AG10803 (cell line): ENCODE results near the gene BBLN.
A peak's percentile ranks its signal among the peaks of the same experiment; 100 is the strongest.

Experiments used
- DNase-seq: peaks from one replicate; pipeline ENCODE4 v3.0.0; 2010; ENCODE audit warnings: low read depth
- H3K4me3 ChIP-seq: 2 replicates; pipeline ENCODE4 v1.5.1; 2011; ENCODE audit warnings: mild to moderate bottlenecking, low read length, control low read depth
- TF ChIP-seq, protein P1 (sequence below): conservative IDR thresholded peaks from 2 replicates; pipeline ENCODE4 v1.5.1; 2011; ENCODE audit warnings: mild to moderate bottlenecking, low read length, control low read depth, inconsistent platforms

Gene BBLN

GRCh38 chr9:128201441-128202369, 41.6 kb downstream of the BBLN start:
- TF ChIP-seq, protein P1, sequence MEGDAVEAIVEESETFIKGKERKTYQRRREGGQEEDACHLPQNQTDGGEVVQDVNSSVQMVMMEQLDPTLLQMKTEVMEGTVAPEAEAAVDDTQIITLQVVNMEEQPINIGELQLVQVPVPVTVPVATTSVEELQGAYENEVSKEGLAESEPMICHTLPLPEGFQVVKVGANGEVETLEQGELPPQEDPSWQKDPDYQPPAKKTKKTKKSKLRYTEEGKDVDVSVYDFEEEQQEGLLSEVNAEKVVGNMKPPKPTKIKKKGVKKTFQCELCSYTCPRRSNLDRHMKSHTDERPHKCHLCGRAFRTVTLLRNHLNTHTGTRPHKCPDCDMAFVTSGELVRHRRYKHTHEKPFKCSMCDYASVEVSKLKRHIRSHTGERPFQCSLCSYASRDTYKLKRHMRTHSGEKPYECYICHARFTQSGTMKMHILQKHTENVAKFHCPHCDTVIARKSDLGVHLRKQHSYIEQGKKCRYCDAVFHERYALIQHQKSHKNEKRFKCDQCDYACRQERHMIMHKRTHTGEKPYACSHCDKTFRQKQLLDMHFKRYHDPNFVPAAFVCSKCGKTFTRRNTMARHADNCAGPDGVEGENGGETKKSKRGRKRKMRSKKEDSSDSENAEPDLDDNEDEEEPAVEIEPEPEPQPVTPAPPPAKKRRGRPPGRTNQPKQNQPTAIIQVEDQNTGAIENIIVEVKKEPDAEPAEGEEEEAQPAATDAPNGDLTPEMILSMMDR = no peak
- no peak for DNase-seq
- H3K4me3 ChIP-seq = no peak overlapping the region

- H3K4me3 ChIP-seq = peak overlapping the region; percentile 38
- no peak for DNase-seq
- TF ChIP-seq, protein P1 = no peak
Measured at GRCh38 chr9:128202648-128203023, 42.6 kb downstream of the BBLN start.

DNA sequence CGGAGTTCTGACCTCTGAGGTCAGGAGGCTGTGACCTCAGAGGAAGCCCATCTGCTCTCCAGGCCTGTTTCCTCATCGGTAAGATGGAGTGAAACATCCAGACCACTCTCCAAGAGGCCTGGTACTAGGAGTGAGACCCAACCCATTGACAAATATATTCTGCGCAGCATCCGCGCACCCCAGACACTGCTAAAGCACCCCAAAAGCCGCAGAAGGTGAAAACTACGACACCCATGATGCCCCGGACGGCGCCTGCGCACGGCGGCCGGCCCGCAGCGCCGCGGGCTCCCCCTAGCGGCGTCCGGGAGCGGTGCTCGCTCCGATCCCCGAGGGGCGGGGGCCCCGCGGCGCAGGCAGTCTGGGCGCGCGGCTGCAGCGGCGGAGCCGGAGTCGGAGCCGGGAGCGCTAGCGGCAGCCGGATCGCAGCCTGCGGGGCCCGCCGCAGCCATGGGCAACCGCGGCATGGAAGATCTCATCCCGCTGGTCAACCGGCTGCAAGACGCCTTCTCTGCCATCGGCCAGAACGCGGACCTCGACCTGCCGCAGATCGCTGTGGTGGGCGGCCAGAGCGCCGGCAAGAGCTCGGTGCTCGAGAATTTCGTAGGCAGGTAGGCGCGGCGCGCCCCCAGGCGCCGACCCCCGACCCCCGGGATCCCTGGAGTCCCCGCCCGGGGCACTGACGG, 43.1 kb downstream of the BBLN start, which contains the start of gene DNM1:
Gene DNM1 (plus strand): TSS at position 356 of the 683 bp plus-strand sequence. CDS start 92 bp downstream, at position 448.
- TF ChIP-seq, protein P1 = no peak; the same call in 1 of the 2 replicates
- DNase-seq = peak; percentile 53
- peak within 1 kb of the TSS; percentile 80 for H3K4me3 ChIP-seq

- H3K4me3 ChIP-seq = peak overlapping the region; percentile 80
- TF ChIP-seq, protein P1 = no peak
- DNase-seq = peak; percentile 49
Measured at GRCh38 chr9:128203707-128204551, 43.9 kb downstream of the BBLN start.

- no peak for DNase-seq
- peak overlapping the region; percentile 80 for H3K4me3 ChIP-seq
- TF ChIP-seq, protein P1 = no peak
Measured at GRCh38 chr9:128204858-128205257, 44.8 kb downstream of the BBLN start.

DNA sequence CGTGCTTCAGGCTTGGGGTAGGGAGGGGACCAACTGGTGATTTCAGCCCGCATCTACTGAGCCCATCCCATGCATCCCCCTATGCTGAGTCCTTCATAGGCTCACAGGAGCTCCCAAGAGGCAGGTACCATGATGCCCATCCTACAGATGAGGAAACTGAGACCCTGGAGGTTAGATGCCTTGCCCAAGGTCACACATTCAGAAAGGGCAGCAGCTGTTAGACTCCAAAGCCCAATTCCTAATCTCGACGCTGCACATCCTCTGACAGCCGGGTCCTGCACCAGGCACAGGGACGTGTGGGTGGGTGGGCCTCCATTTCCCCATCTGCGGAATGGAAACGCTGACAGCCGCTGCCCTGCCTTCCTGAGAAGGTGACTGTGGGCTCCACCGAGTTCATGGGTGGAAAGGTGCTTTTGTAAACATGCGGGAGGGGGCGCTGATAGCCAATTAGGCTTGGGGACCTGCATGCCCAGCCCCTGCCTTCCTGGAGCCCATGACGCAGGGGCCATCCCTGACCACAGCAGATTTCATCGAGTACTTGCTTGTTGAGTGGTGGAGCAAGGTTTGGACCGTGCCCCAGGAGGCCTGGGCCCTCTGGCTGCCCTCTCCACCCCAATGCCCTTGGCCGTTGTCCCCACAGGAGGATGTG, 45.4 kb downstream of the BBLN start:
- TF ChIP-seq, protein P1 = no peak
- no peak for DNase-seq

More for the DNA sequence above, 45.4 kb downstream of the BBLN start:
- H3K4me3 ChIP-seq = peak overlapping the region; percentile 80
